Cardiac fibroblast (primary cell): ENCODE measurements around the gene CLASP2.
"Not testable (repeated sequence)": the region's sequence is repeated elsewhere in the genome, so short reads cannot be mapped to it uniquely, and the experiment has no call there.

ENCODE experiments used
- DNase-seq, 2 donors: peaks; one replicate each; pipeline versions ENCODE4 v3.0.0 to v3.0.0-alpha.2; 2010; ENCODE audit warnings: low read depth in 2 of 2
- H3K4me3 ChIP-seq, 2 donors: replicated peaks in 1 of 2; 1 replicate in 1 of 2; 2 replicates in 1 of 2; pipeline ENCODE4 v1.5.1; 2011; ENCODE audit warnings: low read depth in 2 of 2, low read length in 2 of 2, mild to moderate bottlenecking in 2 of 2, moderate library complexity in 1 of 2
- CTCF ChIP-seq: IDR thresholded peaks from one replicate; pipeline ENCODE4 v1.5.1; 2011; ENCODE audit warnings: low read depth, mild to moderate bottlenecking, low read length, inconsistent platforms

The CLASP2 gene

GRCh38 chr3:33699275-33699674 is 18.8 kb downstream of the CLASP2 start:
- H3K4me3 ChIP-seq, result no peak overlapping the region
- DNase-seq, result no peak
- no peak for TF ChIP-seq CTCF

GRCh38 chr3:33694944-33695343 is 23.1 kb downstream of the CLASP2 start:
- TF ChIP-seq CTCF, result no peak
- DNase-seq, result no peak
- no peak overlapping the region for H3K4me3 ChIP-seq

GRCh38 chr3:33690341-33690740 is 27.7 kb downstream of the CLASP2 start:
- no peak for TF ChIP-seq CTCF
- no peak for DNase-seq
- H3K4me3 ChIP-seq, result no peak overlapping the region

GRCh38 chr3:33687406-33688010 is 30.5 kb downstream of the CLASP2 start:
- no peak for TF ChIP-seq CTCF
- H3K4me3 ChIP-seq, result no peak overlapping the region
- DNase-seq, result peak; percentile 24 to 69

DNA sequence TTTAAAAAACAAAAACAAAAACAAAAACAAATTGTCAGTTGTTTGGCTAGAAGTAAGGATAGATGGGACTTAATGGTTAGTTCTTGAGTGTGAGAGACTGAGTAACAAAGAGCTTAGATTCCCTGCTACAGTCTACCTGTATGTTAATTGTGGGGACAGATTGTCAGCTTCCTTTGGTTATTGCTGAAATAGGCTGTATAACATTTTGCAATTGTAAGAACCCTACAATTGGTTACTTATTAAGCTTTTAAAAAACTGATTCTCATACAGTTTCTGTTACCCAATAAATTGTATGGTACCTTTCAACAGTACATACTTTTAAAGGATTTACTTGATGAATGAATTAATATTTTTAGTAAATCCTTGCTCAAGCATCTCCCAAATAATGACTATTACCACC is 35.3 kb downstream of the CLASP2 start:
- TF ChIP-seq CTCF, result no peak
- no peak for DNase-seq
- H3K4me3 ChIP-seq, result no peak overlapping the region

DNA sequence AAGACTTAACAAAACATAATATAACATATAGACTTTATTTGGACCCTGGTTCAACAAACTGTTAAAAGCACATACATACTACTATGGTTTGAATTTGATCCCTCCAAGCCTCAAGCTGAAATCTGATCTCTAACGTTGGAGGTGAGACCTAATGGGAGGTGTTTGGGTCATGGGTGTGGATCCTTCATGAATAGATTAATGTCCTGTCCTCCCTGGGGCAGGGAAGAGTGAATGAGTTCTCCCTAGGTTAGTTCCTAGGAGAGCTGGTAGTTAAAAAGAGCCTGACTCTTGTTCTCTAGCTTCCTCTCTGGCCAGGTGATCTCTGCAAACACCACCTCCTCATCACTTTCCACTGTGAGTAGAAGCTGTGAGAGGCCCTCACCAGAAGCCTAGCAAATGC is 36.4 kb downstream of the CLASP2 start:
- H3K4me3 ChIP-seq, result no peak overlapping the region
- TF ChIP-seq CTCF, result no peak
- no peak for DNase-seq

- no peak overlapping the region for H3K4me3 ChIP-seq
- DNase-seq, result no peak
- TF ChIP-seq CTCF, result no peak
Observed at GRCh38 chr3:33678073-33678472, 40.0 kb downstream of the CLASP2 start.

DNA sequence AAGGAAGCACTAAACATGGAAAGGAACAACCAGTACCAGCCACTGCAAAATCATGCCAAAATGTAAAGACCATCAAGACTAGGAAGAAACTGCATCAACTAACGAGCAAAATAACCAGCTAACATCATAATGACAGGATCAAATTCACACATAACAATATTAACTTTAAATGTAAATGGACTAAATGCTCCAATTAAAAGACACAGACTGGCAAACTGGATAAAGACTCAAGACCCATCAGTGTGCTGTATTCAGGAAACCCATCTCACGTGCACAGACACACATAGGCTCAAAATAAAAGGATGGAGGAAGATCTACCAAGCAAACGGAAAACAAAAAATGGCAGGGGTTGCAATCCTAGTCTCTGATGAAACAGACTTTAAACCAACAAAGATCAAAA is 44.6 kb downstream of the CLASP2 start:
- H3K4me3 ChIP-seq, DNase-seq: not testable (repeated sequence)
